Panc1 (cell line): Measurements from ENCODE around the gene MAP1LC3A. TPM values are rescaled to one million over a fixed set of nuclear protein-coding genes. Genes with fewer than 3 reads are reported as not detected.

Experiments
- ATAC-seq: fragments of 200-7000 bp; cut with Tn5 transposase; 2 replicates; pipeline ENCODE4 v1.9.1; 2020; ENCODE audit warnings: mild to moderate bottlenecking, moderate library complexity
- BruUV-seq: library from RNA; stranded (reverse); fragments of 400-500 nt; replicated peaks from 2 replicates; lab custom pipeline; 2021; lab: Mats Ljungman, UMichigan
- CTCF ChIA-PET: fragments of 300-600 bp; sonication (Branson Sonifier 250); formaldehyde crosslinking; loops from one replicate; lab custom pipeline; 2022; ENCODE audit warnings: antibody characterized with exemption; lab: Charles Lee
- POLR2A ChIA-PET: fragments of 300-600 bp; sonication (Branson Sonifier 250); formaldehyde crosslinking; loops from one replicate; lab custom pipeline; 2022; ENCODE audit warnings: antibody characterized with exemption; lab: Charles Lee
- DNase-seq: peaks from one replicate; pipeline ENCODE4 v3.0.0-alpha.2; 2010; ENCODE audit warnings: low read depth, low spot score
- H3K27ac ChIP-seq: 2 replicates; pipeline ENCODE4 v1.5.1; 2011; ENCODE audit warnings: mild to moderate bottlenecking, low read length, inconsistent platforms
- H3K27me3 ChIP-seq: fragments of 200-500 bp; sonication (Bioruptor generic); 2 replicates; pipeline ENCODE4 v1.6.0; 2014; ENCODE audit warnings: low read length, inconsistent platforms; ENCODE audit not compliant: control insufficient read depth, insufficient read depth
- H3K36me3 ChIP-seq: fragments of 200-500 bp; sonication (Bioruptor generic); 2 replicates; pipeline ENCODE4 v1.5.1; 2014; ENCODE audit warnings: inconsistent platforms, mild to moderate bottlenecking, low read length, moderate library complexity; ENCODE audit not compliant: control insufficient read depth, insufficient read depth
- H3K4me1 ChIP-seq: 2 replicates; pipeline ENCODE4 v1.5.1; 2011; ENCODE audit warnings: inconsistent platforms, mild to moderate bottlenecking, low read length, moderate library complexity; ENCODE audit not compliant: control insufficient read depth, insufficient read depth
- H3K4me3 ChIP-seq, 2 experiments: 2 replicates each; pipeline ENCODE4 v1.5.1; 2011 to 2012; ENCODE audit warnings: low read depth in 2 of 2, low read length in 2 of 2, mild to moderate bottlenecking in 2 of 2, inconsistent platforms in 1 of 2, moderate library complexity in 1 of 2
- H3K9me3 ChIP-seq: fragments of 200-500 bp; sonication (Bioruptor generic); 2 replicates; pipeline ENCODE4 v1.5.1; 2014; ENCODE audit warnings: low read depth, mild to moderate bottlenecking, inconsistent platforms, low read length, moderate library complexity; ENCODE audit not compliant: control insufficient read depth, insufficient read depth
- POLR2AphosphoS5 ChIP-seq: IDR thresholded peaks from 2 replicates; pipeline ENCODE4 v1.6.1; 2012; ENCODE audit warnings: mild to moderate bottlenecking, low read depth, low read length, moderate library complexity
- SIN3A ChIP-seq: IDR thresholded peaks from 2 replicates; pipeline ENCODE4 v1.6.1; 2012; ENCODE audit warnings: low read depth, mild to moderate bottlenecking, low read length, moderate library complexity, borderline replicate concordance; ENCODE audit not compliant: insufficient read depth
- TCF7L2 ChIP-seq: IDR thresholded peaks from 2 replicates; pipeline ENCODE4 v1.6.1; 2011; ENCODE audit warnings: mild to moderate bottlenecking, low read depth, low read length, inconsistent platforms
- in situ Hi-C: cut with HindIII; loops from 2 replicates; pipeline ENCODE4 v1.10.0; 2016; ENCODE audit warnings: low sequenced_read_pairs, low pct_unique_long_range_greater_than_20kb
- intact Hi-C: fragments of 100-400 bp; cut with micrococcal nuclease; formaldehyde crosslinking; loops from one replicate; pipeline ENCODE4 v1.10.0; 2022; ENCODE audit not compliant: unreplicated experiment
- total RNA-seq: library from RNA; stranded (reverse); gene quantifications from one replicate; pipeline ENCODE4 v1.2.1, GENCODE V29; 2021; ENCODE audit not compliant: unreplicated experiment
- TF ChIP-seq, protein P1 (sequence below), 2 experiments: IDR thresholded peaks; 2 replicates each; pipeline ENCODE4 v1.6.1; 2011 to 2012; ENCODE audit warnings: low read depth in 2 of 2, control low read depth in 1 of 2, low read length in 1 of 2, mild to moderate bottlenecking in 1 of 2, moderate library complexity in 1 of 2; ENCODE audit not compliant: insufficient read depth in 1 of 2
- TF ChIP-seq, protein P2 (sequence below): fragments of 450-650 bp; IDR thresholded peaks from 2 replicates; pipeline ENCODE4 v1.5.1; 2017; ENCODE audit warnings: mild to moderate bottlenecking

Gene MAP1LC3A
- total RNA-seq, 1 experiment from 2014 or later: 25.1 TPM

DNA sequence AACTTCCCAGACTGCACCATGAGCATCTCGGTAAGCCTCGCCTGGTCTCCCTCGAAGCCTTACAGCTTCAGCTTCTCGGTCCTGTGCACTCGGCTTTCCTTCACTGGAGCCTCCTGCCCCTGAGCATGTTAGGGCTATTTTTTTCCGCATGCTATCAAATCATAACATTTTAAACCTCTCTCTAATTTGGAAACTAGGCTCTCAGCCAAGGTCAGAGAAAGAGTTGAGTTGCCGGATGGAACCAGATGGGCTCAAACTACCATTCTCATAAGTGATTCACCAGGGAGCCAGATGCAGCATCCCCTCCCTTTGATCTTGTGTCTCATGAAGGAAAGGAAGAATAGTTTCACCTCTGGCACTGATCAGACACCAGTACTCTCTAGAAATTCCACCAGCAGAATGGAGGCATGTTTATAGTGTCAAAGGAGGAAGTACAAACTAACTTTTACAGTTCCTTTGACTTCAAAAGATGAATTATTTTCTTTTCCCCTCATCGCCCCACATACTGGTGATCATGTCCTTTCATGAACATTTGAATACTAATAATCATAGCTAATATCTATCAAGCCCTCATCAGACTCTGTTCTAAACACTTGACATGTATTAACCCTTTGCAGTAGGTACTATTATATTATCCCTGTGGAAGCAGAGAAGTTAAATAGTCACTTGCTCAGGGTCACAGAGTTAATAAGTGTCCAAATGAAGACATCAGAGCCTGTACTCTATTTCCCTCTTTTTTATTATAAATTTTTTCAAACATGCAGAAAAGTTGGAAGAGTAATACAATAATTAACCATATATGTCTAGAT, 46.7 kb downstream of the MAP1LC3A start:
- in situ Hi-C loops: no loop called here
- H3K9me3 ChIP-seq: no peaks in the 10 kb centered on the region
- no peak for DNase-seq
- no peaks in the 10 kb centered on the region for H3K4me1 ChIP-seq
- ChIA-PET CTCF (no interaction called here), POLR2A (no interaction called here)
- no peak overlapping the region for H3K4me3 ChIP-seq
- TF ChIP-seq, protein P1, sequence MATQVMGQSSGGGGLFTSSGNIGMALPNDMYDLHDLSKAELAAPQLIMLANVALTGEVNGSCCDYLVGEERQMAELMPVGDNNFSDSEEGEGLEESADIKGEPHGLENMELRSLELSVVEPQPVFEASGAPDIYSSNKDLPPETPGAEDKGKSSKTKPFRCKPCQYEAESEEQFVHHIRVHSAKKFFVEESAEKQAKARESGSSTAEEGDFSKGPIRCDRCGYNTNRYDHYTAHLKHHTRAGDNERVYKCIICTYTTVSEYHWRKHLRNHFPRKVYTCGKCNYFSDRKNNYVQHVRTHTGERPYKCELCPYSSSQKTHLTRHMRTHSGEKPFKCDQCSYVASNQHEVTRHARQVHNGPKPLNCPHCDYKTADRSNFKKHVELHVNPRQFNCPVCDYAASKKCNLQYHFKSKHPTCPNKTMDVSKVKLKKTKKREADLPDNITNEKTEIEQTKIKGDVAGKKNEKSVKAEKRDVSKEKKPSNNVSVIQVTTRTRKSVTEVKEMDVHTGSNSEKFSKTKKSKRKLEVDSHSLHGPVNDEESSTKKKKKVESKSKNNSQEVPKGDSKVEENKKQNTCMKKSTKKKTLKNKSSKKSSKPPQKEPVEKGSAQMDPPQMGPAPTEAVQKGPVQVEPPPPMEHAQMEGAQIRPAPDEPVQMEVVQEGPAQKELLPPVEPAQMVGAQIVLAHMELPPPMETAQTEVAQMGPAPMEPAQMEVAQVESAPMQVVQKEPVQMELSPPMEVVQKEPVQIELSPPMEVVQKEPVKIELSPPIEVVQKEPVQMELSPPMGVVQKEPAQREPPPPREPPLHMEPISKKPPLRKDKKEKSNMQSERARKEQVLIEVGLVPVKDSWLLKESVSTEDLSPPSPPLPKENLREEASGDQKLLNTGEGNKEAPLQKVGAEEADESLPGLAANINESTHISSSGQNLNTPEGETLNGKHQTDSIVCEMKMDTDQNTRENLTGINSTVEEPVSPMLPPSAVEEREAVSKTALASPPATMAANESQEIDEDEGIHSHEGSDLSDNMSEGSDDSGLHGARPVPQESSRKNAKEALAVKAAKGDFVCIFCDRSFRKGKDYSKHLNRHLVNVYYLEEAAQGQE (IDR thresholded peaks at IDR 0.05; ENCODE audit: insufficient read depth in 1 of 2, low read depth in 2 of 2, low read length in 1 of 2): no peak
- TF ChIP-seq SIN3A (no peak), POLR2AphosphoS5 (no peak), TCF7L2 (no peak)
- TF ChIP-seq, protein P2, sequence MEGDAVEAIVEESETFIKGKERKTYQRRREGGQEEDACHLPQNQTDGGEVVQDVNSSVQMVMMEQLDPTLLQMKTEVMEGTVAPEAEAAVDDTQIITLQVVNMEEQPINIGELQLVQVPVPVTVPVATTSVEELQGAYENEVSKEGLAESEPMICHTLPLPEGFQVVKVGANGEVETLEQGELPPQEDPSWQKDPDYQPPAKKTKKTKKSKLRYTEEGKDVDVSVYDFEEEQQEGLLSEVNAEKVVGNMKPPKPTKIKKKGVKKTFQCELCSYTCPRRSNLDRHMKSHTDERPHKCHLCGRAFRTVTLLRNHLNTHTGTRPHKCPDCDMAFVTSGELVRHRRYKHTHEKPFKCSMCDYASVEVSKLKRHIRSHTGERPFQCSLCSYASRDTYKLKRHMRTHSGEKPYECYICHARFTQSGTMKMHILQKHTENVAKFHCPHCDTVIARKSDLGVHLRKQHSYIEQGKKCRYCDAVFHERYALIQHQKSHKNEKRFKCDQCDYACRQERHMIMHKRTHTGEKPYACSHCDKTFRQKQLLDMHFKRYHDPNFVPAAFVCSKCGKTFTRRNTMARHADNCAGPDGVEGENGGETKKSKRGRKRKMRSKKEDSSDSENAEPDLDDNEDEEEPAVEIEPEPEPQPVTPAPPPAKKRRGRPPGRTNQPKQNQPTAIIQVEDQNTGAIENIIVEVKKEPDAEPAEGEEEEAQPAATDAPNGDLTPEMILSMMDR: no peak
- H3K27ac ChIP-seq: no peak overlapping the region
- BruUV-seq: no TSS peak
- intact Hi-C loops: no loop called here
- no peaks in the 10 kb centered on the region for H3K36me3 ChIP-seq
- no peaks in the 10 kb centered on the region for H3K27me3 ChIP-seq
- ATAC-seq: no peak

DNA sequence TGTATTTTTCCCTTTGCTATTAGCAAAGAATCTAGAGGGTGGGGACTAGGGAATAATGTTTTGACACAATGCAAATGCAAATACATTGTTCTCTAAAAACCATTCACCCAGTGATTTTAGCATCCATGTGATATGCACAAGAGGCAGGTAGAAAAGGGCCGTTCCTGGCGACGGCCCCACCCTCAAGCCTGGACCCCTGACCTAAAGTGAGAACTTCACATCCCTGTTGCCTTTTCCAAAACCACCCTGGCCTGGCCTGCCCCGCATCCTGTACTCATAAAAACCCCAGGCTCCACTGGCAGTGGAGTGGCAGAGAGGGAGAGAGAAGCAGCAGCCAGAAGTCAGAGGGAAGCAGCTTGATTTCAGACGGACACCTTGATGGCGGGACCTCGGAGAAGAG, 48.5 kb downstream of the MAP1LC3A start:
- Histone ChIP-seq H3K4me3 (no peak overlapping the region), H3K9me3 (no peaks in the 10 kb centered on the region), H3K4me1 (no peaks in the 10 kb centered on the region), H3K36me3 (no peaks in the 10 kb centered on the region), H3K27ac (no peak overlapping the region), H3K27me3 (no peaks in the 10 kb centered on the region)
- no peak for TF ChIP-seq TCF7L2
- TF ChIP-seq, protein P1 (IDR thresholded peaks at IDR 0.05; ENCODE audit: insufficient read depth in 1 of 2, low read depth in 2 of 2, low read length in 1 of 2): no peak
- TF ChIP-seq, protein P2: no peak
- TF ChIP-seq SIN3A: no peak
- intact Hi-C loops (no loop called here), in situ Hi-C loops (no loop called here)
- CTCF ChIA-PET: no interaction called here
- BruUV-seq: no TSS peak
- POLR2A ChIA-PET: no interaction called here
- no peak for ATAC-seq
- no peak for DNase-seq
